ENCODE results near the gene HACD4. TPM values are rescaled to one million over a fixed set of nuclear protein-coding genes. Genes with fewer than 3 reads are reported as not detected.

Gene HACD4
- polyA plus RNA-seq, 2 of the 4 experiments (the other 2 are of a cell fraction): 1.5 to 4.4 TPM

GRCh38 chr9:21029661-21030060 is 1.8 kb downstream of the HACD4 start:
- FAIRE-seq (no peak), ATAC-seq (no peak), DNase-seq (ENCODE audit: low read depth in 1 of 2, low spot score in 1 of 2) (no peak)
- H3K9me3 ChIP-seq: no peaks in the 10 kb centered on the region
- H3K4me3 ChIP-seq: no peak overlapping the region
- TF ChIP-seq MAFK (IDR thresholded peaks at IDR 0.05; ENCODE audit: partially characterized antibody) (no peak), TFCP2L1 (CRISPR knock-in tag; IDR thresholded peaks at IDR 0.05) (no peak), HDAC2 (IDR thresholded peaks at IDR 0.05) (no peak), BHLHE40 (IDR thresholded peaks at IDR 0.05; ENCODE audit: low read depth, low read length) (no peak), BCL3 (IDR thresholded peaks at IDR 0.05) (no peak)
- H3K4me1 ChIP-seq: peaks cover 16% of the 10 kb centered on the region
- H3K4me2 ChIP-seq: no peak overlapping the region
- ChIA-PET POLR2A (no interaction called here), CTCF (interaction anchor here (1.6 kb wide), 1 partner anchor 81 kb away, joined by 3 read pairs; no protein-coding TSS in a partner anchor)
- no peak overlapping the region for H3K27ac ChIP-seq
- WGBS (ENCODE audit: missing lambda C conversion rate): 83% methylated on average over 8 of the region's 8 CpGs

GRCh38 chr9:21028466-21028865 is 3.0 kb downstream of the HACD4 start:
- FAIRE-seq (peak; percentile 73), ATAC-seq (no peak), DNase-seq (ENCODE audit: low read depth in 1 of 2, low spot score in 1 of 2) (no peak)
- TF ChIP-seq ZSCAN20 (CRISPR knock-in tag; IDR thresholded peaks at IDR 0.05) (no peak), MAFK (IDR thresholded peaks at IDR 0.05; ENCODE audit: partially characterized antibody) (peak; percentile 16), CHD4 (IDR thresholded peaks at IDR 0.05; ENCODE audit: borderline replicate concordance) (no peak)
- Histone ChIP-seq H3K27ac (no peak overlapping the region), H3K4me2 (no peak overlapping the region), H3K4me1 (peaks cover 16% of the 10 kb centered on the region), H3K9me3 (no peaks in the 10 kb centered on the region), H3K4me3 (no peak overlapping the region)
- WGBS (ENCODE audit: missing lambda C conversion rate): 52% methylated on average over 3 of the region's 3 CpGs
- ChIA-PET POLR2A (no interaction called here), CTCF (no interaction called here)

GRCh38 chr9:21027295-21027694 is 4.1 kb downstream of the HACD4 start:
- Histone ChIP-seq H3K27ac (no peak overlapping the region), H3K4me2 (no peak overlapping the region; the same call in 2 of the 3 replicates), H3K4me3 (no peak overlapping the region), H3K4me1 (peaks cover 16% of the 10 kb centered on the region), H3K9me3 (no peaks in the 10 kb centered on the region)
- peak in 1 of 2 experiments; percentile 13; a peak in 1 of 6 replicates for ATAC-seq
- TF ChIP-seq JUN (IDR thresholded peaks at IDR 0.05) (no peak), NFE2L2 (conservative IDR thresholded peaks at IDR 0.05; ENCODE audit: low read length) (no peak), KDM5A (IDR thresholded peaks at IDR 0.05) (no peak), CBX2 (IDR thresholded peaks at IDR 0.05; ENCODE audit: borderline replicate concordance, low read depth) (no peak), TFCP2L1 (CRISPR knock-in tag; IDR thresholded peaks at IDR 0.05) (no peak), PBX3 (IDR thresholded peaks at IDR 0.05) (no peak), GATA3 (IDR thresholded peaks at IDR 0.05; ENCODE audit: borderline replicate concordance) (no peak), BHLHE40 (IDR thresholded peaks at IDR 0.05; ENCODE audit: low read depth, low read length) (no peak), POLR2AphosphoS2 (conservative IDR thresholded peaks at IDR 0.05; ENCODE audit: low read length) (no peak), HOXB5 (CRISPR knock-in tag; IDR thresholded peaks at IDR 0.05) (no peak), CBX8 (IDR thresholded peaks at IDR 0.05) (no peak), RAD21 (conservative IDR thresholded peaks at IDR 0.05 in 1 of 2, IDR thresholded peaks at IDR 0.05 in 1 of 2) (no peak), ZC3H11A (IDR thresholded peaks at IDR 0.05) (no peak), MAX (IDR thresholded peaks at IDR 0.05) (no peak), FOXS1 (CRISPR knock-in tag; IDR thresholded peaks at IDR 0.05) (no peak), CEBPB (IDR thresholded peaks at IDR 0.05) (no peak), RCOR1 (IDR thresholded peaks at IDR 0.05; ENCODE audit: low read depth, low read length) (no peak), ZSCAN20 (CRISPR knock-in tag; IDR thresholded peaks at IDR 0.05) (no peak)
- no peak for FAIRE-seq
- WGBS (ENCODE audit: missing lambda C conversion rate): 46% methylated on average over 4 of the region's 4 CpGs
- ChIA-PET CTCF (no interaction called here), POLR2A (interaction anchor here (0.7 kb wide), 1 partner anchor 125 kb away, joined by 4 read pairs; no protein-coding TSS in a partner anchor)
- DNase-seq (ENCODE audit: low read depth in 1 of 2, low spot score in 1 of 2): no peak
